A673 (cell line): ENCODE results near the gene NUCB1.

Experiments
- CTCF ChIP-seq: fragments of 300-800, 200-600 bp; sonication (generic); conservative IDR thresholded peaks from 2 replicates; pipeline ENCODE4 v1.5.1; 2017; ENCODE audit warnings: low read depth, mild to moderate bottlenecking, antibody characterized with exemption, low read length, moderate library complexity, mixed read lengths
- EZH2 ChIP-seq: fragments of 200-600 bp; sonication (generic); IDR thresholded peaks from 2 replicates; pipeline ENCODE4 v1.6.1; 2017; ENCODE audit warnings: borderline replicate concordance, low read depth, mild to moderate bottlenecking, mixed read lengths, antibody characterized with exemption, low read length; ENCODE audit not compliant: poor library complexity, severe bottlenecking

- no peak for TF ChIP-seq CTCF
- TF ChIP-seq EZH2 = no peak
Observed at GRCh38 chr19:48950830-48951519, 50.9 kb downstream of the NUCB1 start.
